Pancreas (tissue), 10 donors: Measurements from ENCODE around the gene STN1. TPM values are rescaled to one million over a fixed set of nuclear protein-coding genes. Genes with fewer than 3 reads are reported as not detected.

Experiments used
- ATAC-seq, 4 donors: fragments of 200-7000 bp; cut with Tn5 transposase; one replicate each; pipeline versions ENCODE4 v1.8.0 to v1.9.1; 2020; ENCODE audit warnings: mild to moderate bottlenecking in 4 of 4, moderate library complexity in 4 of 4
- DNase-seq, 6 donors: peaks; one replicate each; pipeline ENCODE4 v3.0.0-alpha.2; 2020
- FAIRE-seq: peaks from 2 replicates; lab custom pipeline; 2012; peaks lifted over from hg19 to GRCh38; lab: Jason Lieb, UNC
- H3K27ac ChIP-seq, 4 donors: fragments of 200-600 bp; sonication (generic); 1 replicate in 3 of 4; 2 replicates in 1 of 4; pipeline versions ENCODE4 v1.5.0 to v1.8.0; 2020
- H3K27me3 ChIP-seq, 4 donors: fragments of 200-600 bp; one replicate each; pipeline ENCODE4 v1.8.0; 2021
- H3K36me3 ChIP-seq, 3 donors: fragments of 200-600 bp; sonication (generic) in 1 of 3; one replicate each; pipeline versions ENCODE4 v1.5.0 to v1.8.0; 2020 to 2021
- H3K4me1 ChIP-seq, 3 donors: fragments of 200-600 bp; one replicate each; pipeline ENCODE4 v1.8.0; 2021
- H3K4me3 ChIP-seq, 4 donors: fragments of 200-600 bp; sonication (generic) in 2 of 4; one replicate each; pipeline versions ENCODE4 v1.5.0 to v1.8.0; 2020 to 2021
- H3K9me3 ChIP-seq, 4 donors: fragments of 200-600 bp; one replicate each; pipeline ENCODE4 v1.8.0; 2021
- WGBS, 2 donors: extraction: QIAGEN DNeasy Blood & Tissue Kit; methylation state at CpG; one replicate each; pipeline ENCODE4 v1.1.7; 2013; 5-methylcytosine and 5-hydroxymethylcytosine counted together
- intact Hi-C, 3 donors: fragments of 100-400 bp; cut with DNase I; formaldehyde crosslinking; loops; one replicate each; pipeline versions ENCODE4 v1.11.1 to v1.14.2; 2022
- polyA plus RNA-seq, 2 donors: library from polyadenylated mRNA; stranded (reverse); fragments of 200-250 nt; gene quantifications; one replicate each; pipeline ENCODE4 v1.2.3, GENCODE V29; 2013
- total RNA-seq, 6 donors: library from RNA; stranded (reverse); fragmentation: NEBNext Ultra II Directional in 4 of 6; extraction: Animal tissue kit (Norgen Biotek cat#: 25700) in 4 of 6; gene quantifications; one replicate each; pipeline versions ENCODE4 v1.2.1 to v1.2.4, GENCODE V29; 2021 to 2023
- TF ChIP-seq, protein P1 (sequence below), 4 donors: fragments of 200-600 bp; sonication (generic) in 3 of 4; IDR thresholded peaks; one replicate each; pipeline versions ENCODE4 v1.5.0 to v1.8.0; 2021; ENCODE audit warnings: antibody characterized with exemption in 4 of 4
- donor health status: healthy with polysubstance abuse.
- donor health status: DM: no; HTN: no; CAD: no; lungs with moderate emphysema.
- donor health status: DM: no; HTN: no; CAD: no.
- donor health status: control.
- donor health status: control.
- donor health status: Bipolar disorder and iron deficiency.
- donor health status: DM: yes; HTN: yes; CAD: no.
- donor health status: DM: no; HTN: no; CAD: no.
- donor health status: DM: no; HTN: no; CAD: no.
- donor health status: DM: yes; HTN: yes; CAD: no.

The STN1 gene
- total and polyA plus RNA-seq, 8 donors: 7.0 to 15.9 (median 13.3) TPM

DNA sequence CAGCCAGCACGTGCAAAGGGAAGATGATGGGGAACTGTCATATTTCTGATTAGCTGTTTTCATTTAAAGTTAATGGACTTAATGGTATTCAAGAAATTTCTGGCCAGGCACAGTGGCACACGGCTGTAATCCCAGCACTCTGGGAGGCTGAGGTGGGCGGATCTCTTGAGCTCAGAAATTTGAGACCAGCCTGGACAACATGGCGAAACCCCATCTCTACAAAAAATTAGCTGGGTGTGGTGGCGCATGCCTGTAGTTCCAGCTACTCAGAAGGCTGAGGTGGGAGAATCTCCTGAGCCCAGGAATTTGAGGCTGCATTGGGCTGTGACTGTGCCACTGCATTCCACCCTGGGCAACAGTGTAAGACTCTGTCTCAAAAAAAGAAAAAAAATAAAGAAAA is 18.7 kb downstream of the STN1 start:
- DNase-seq (no peak), FAIRE-seq (no peak), ATAC-seq (no peak)
- TF ChIP-seq, protein P1, sequence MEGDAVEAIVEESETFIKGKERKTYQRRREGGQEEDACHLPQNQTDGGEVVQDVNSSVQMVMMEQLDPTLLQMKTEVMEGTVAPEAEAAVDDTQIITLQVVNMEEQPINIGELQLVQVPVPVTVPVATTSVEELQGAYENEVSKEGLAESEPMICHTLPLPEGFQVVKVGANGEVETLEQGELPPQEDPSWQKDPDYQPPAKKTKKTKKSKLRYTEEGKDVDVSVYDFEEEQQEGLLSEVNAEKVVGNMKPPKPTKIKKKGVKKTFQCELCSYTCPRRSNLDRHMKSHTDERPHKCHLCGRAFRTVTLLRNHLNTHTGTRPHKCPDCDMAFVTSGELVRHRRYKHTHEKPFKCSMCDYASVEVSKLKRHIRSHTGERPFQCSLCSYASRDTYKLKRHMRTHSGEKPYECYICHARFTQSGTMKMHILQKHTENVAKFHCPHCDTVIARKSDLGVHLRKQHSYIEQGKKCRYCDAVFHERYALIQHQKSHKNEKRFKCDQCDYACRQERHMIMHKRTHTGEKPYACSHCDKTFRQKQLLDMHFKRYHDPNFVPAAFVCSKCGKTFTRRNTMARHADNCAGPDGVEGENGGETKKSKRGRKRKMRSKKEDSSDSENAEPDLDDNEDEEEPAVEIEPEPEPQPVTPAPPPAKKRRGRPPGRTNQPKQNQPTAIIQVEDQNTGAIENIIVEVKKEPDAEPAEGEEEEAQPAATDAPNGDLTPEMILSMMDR (IDR thresholded peaks at IDR 0.05): no peak
- Histone ChIP-seq H3K9me3 (no peaks in the 10 kb centered on the region), H3K4me3 (no peak overlapping the region), H3K4me1 (peaks cover 18 to 21% (median 20%) of the 10 kb centered on the region in 3 donors), H3K36me3 (peaks cover 0 to 49% (median 10%) of the 10 kb centered on the region in 3 donors), H3K27me3 (no peaks in the 10 kb centered on the region), H3K27ac (no peak overlapping the region)
- intact Hi-C loops: no loop called here
- 91 to 93% methylated on average over 5 of the region's 5 CpGs for WGBS, 2 donors

DNA sequence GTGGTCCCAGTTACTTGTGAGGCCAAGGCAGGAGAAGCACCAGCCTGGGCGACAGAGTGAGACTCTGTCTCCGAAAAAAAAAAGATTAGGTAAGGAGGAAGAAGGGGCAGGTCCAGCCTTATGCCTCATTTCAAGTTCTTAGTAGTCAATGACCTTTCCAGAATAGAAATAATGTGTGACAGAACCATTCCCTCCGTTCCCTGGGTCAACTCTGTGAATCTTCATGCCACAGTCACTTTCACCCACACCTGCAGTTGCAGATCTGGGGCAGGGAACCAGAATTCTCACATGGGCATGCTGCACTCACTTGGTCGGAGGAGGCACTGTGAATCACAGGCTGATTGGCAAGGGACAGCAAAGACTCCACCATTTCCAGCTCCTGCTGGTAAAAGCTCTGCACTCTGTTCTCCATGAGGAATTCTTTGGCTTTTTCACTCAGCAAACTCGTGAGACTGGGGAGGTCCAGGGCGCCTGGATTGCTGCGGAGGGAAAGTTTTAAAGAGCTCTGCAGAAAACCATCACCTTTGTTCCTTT is 20.7 kb downstream of the STN1 start:
- FAIRE-seq (no peak), DNase-seq (no peak), ATAC-seq (no peak)
- H3K27me3 ChIP-seq: no peaks in the 10 kb centered on the region
- no peaks in the 10 kb centered on the region for H3K9me3 ChIP-seq
- H3K27ac ChIP-seq: peak overlapping the region in 1 of 4 donors; percentile 74
- H3K4me3 ChIP-seq: no peak overlapping the region
- TF ChIP-seq, protein P1 (IDR thresholded peaks at IDR 0.05): no peak
- 83 to 87% methylated on average over 7 of the region's 7 CpGs for WGBS, 2 donors
- H3K4me1 ChIP-seq: peaks cover 23 to 31% (median 25%) of the 10 kb centered on the region in 3 donors
- intact Hi-C loops: no loop called here
- H3K36me3 ChIP-seq: peaks cover 0 to 33% (median 6%) of the 10 kb centered on the region in 3 donors

DNA sequence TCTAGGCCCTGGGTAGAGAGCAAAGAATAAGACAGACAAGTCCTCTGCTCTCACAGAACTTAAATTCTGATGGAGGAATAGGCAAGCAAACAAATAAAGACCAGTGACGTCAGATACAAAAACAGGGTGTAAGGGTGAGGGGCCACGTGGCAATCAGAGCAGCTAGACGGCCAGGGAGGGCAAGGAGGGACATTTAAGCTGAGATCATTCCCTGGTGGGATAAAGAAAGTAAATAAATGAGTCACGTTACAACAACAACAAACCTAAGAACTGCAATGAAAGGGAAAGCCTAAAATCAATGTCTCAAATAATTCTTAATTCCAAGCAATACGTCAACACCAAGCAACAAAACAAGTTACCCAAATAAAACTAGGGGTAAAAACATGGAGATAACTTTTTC is 21.8 kb downstream of the STN1 start:
- FAIRE-seq (no peak), ATAC-seq (peak; percentile 62 to 79 (median 66)), DNase-seq (peak in 1 of 6 donors; percentile 45)
- Histone ChIP-seq H3K9me3 (no peaks in the 10 kb centered on the region), H3K27ac (peak overlapping the region; percentile 29 to 74 (median 46)), H3K4me3 (no peak overlapping the region), H3K4me1 (peaks cover 28 to 32% (median 28%) of the 10 kb centered on the region in 3 donors), H3K36me3 (peaks cover 0 to 43% (median 6%) of the 10 kb centered on the region in 3 donors), H3K27me3 (no peaks in the 10 kb centered on the region)
- intact Hi-C loops: no loop called here
- 31 to 38% methylated on average over 5 of the region's 5 CpGs for WGBS, 2 donors
- TF ChIP-seq, protein P1 (IDR thresholded peaks at IDR 0.05): no peak

DNA sequence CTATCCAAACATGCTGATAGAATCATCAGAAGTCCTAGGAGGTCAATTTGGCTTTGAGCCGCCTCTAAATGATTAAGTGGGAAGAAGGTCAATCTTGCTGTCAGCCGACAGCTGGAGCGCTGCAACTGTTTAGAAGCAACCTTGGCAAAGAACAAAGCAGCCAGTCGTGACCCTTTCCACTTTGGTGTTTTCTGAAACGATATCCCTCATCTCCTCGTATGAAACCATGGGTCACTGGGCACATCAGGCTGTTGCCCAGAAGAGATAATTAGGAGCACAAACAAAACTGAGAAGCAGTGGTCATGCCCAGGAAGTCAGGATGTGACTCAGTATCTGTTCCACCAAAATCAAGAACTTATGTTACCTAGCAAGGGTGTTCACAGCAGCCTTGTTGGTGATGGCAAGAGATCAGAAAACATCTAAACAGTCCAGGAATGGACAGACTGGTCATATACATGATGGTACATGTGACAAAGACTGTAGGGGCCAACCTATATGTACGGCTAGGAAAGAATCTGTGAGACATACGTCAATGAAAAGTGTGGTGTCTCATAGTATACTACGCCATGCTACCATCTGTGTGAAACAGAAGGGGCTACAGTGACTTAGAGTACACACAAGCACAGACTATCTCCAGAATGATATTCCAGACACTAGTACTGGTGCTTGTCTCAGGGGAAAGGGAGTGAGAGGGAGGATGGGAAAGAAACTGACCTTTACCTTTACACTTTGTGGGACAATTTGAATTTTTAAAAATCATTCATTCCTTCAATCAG is 22.4 kb downstream of the STN1 start:
- no peaks in the 10 kb centered on the region for H3K27me3 ChIP-seq
- peaks cover 32 to 38% (median 34%) of the 10 kb centered on the region in 3 donors for H3K4me1 ChIP-seq
- peak overlapping the region; percentile 29 to 74 (median 46) for H3K27ac ChIP-seq
- peak; percentile 29 to 50 (median 48) for ATAC-seq
- H3K4me3 ChIP-seq: no peak overlapping the region
- no peak for DNase-seq
- H3K36me3 ChIP-seq: peaks cover 0 to 44% (median 6%) of the 10 kb centered on the region in 3 donors
- H3K9me3 ChIP-seq: no peaks in the 10 kb centered on the region
- intact Hi-C loops: no loop called here
- no peak for FAIRE-seq
- TF ChIP-seq, protein P1 (IDR thresholded peaks at IDR 0.05): no peak
- 50% methylated on average over 9 of the region's 9 CpGs for WGBS, 2 donors
